ENCODE results near the gene HOXC10. TPM values are rescaled to one million over a fixed set of nuclear protein-coding genes. Genes with fewer than 3 reads are reported as not detected.

Gene HOXC10
- total RNA-seq, 1 donor from 2014 or later, result not detected

DNA sequence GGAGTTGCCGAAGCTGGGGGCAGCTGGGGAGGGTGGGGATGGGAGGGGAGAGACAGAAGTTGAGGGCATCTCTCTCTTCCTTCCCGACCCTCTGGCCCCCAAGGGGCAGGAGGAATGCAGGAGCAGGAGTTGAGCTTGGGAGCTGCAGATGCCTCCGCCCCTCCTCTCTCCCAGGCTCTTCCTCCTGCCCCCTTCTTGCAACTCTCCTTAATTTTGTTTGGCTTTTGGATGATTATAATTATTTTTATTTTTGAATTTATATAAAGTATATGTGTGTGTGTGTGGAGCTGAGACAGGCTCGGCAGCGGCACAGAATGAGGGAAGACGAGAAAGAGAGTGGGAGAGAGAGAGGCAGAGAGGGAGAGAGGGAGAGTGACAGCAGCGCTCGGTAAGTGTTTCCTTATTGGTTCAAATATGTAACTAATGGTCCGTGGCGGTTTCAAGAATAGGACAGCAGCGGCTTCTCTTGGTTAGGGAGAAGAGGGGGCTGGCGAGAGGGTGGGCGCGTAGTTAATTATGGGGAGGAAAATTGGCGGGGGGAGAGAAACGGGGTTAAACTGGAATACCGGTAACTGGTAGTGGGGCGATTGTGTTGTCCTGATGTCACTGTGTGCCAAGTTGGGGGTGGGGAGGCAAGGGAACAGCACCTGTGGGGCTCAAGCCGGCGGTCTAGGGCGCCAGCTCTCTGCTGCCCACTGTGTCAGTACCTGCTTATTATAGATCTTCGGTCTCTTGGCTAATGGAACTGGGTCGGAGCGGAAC is 32.3 kb downstream of the HOXC10 start:
- H3K4me1 Mint-ChIP-seq (ENCODE audit: unreplicated experiment), result peaks cover 16% of the 10 kb centered on the region
- no peaks in the 10 kb centered on the region for H3K36me3 Mint-ChIP-seq (ENCODE audit: unreplicated experiment)
- TF ChIP-seq, protein P1, sequence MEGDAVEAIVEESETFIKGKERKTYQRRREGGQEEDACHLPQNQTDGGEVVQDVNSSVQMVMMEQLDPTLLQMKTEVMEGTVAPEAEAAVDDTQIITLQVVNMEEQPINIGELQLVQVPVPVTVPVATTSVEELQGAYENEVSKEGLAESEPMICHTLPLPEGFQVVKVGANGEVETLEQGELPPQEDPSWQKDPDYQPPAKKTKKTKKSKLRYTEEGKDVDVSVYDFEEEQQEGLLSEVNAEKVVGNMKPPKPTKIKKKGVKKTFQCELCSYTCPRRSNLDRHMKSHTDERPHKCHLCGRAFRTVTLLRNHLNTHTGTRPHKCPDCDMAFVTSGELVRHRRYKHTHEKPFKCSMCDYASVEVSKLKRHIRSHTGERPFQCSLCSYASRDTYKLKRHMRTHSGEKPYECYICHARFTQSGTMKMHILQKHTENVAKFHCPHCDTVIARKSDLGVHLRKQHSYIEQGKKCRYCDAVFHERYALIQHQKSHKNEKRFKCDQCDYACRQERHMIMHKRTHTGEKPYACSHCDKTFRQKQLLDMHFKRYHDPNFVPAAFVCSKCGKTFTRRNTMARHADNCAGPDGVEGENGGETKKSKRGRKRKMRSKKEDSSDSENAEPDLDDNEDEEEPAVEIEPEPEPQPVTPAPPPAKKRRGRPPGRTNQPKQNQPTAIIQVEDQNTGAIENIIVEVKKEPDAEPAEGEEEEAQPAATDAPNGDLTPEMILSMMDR (IDR thresholded peaks at IDR 0.05), result no peak
- H3K27ac Mint-ChIP-seq (ENCODE audit: unreplicated experiment), result no peak overlapping the region
- H3K4me3 Mint-ChIP-seq (ENCODE audit: unreplicated experiment), result peak overlapping the region; percentile 71
- no peak for DNase-seq (ENCODE audit: extremely low spot score, unreplicated experiment)
- peaks cover 82% of the 10 kb centered on the region for H3K27me3 Mint-ChIP-seq (ENCODE audit: unreplicated experiment)
- no peaks in the 10 kb centered on the region for H3K9me3 Mint-ChIP-seq (ENCODE audit: unreplicated experiment)

DNA sequence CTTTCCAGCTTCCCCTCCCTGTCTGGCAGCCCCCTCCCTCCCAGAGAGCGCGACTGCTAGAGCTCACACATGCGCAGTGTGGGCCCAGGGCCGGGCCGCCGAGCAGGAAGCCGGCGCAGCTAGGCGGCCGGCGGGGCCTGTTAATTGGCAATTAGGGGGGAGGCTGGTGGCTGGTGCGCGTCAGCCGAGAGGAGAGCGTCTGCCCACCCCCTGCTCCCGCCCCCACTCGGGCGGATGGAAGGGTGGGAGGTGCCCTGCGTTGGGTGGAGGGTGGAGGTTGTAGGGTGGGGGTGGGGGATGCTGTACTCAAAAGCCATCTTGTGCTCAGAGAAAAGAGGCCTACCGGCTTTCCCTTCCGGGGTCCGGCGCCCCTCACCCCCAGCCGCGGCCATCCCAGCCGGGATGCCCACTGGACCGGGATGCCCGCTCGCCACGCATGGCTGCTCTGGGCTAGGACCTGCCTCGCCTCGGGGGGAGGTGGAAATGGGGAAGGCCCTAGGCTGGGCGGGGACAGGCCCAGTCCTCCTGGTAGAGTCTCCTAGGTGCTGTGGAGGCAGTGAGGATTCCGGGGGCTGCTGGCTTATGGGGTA is 33.0 kb downstream of the HOXC10 start:
- Mint-ChIP-seq H3K4me1 (ENCODE audit: unreplicated experiment) (peaks cover 16% of the 10 kb centered on the region), H3K27ac (ENCODE audit: unreplicated experiment) (no peak overlapping the region), H3K36me3 (ENCODE audit: unreplicated experiment) (no peaks in the 10 kb centered on the region), H3K27me3 (ENCODE audit: unreplicated experiment) (peaks cover 83% of the 10 kb centered on the region), H3K9me3 (ENCODE audit: unreplicated experiment) (no peaks in the 10 kb centered on the region), H3K4me3 (ENCODE audit: unreplicated experiment) (peak overlapping the region; percentile 71)
- DNase-seq (ENCODE audit: extremely low spot score, unreplicated experiment), result no peak
- TF ChIP-seq, protein P1 (IDR thresholded peaks at IDR 0.05), result no peak

DNA sequence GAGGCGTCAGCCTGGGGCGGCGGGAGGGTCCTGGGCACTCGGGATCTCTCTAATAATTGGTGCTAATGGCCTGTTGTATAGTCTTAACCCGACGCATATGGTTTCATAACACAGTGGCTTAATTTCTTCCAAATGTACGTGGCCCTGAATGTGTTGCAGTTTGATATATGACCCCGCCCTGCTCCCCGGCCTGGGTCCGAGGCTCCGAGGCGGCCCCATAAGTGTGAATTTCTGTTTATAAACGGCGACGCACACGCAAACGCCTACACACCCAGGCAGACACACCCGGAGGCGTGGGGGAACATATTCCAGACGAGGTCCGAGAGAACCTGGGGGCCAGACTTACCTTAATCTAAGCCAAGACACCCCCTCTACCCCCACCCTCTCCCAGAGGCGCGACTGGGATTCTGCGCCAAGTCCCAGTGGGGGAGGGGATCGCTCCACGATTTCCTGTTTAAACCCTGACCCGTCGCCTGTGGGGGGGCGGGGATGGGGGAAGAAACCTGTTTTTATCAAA is 33.6 kb downstream of the HOXC10 start:
- H3K27me3 Mint-ChIP-seq (ENCODE audit: unreplicated experiment), result peaks cover 83% of the 10 kb centered on the region
- H3K4me1 Mint-ChIP-seq (ENCODE audit: unreplicated experiment), result peaks cover 16% of the 10 kb centered on the region
- H3K27ac Mint-ChIP-seq (ENCODE audit: unreplicated experiment), result no peak overlapping the region
- H3K4me3 Mint-ChIP-seq (ENCODE audit: unreplicated experiment), result peak overlapping the region; percentile 71
- TF ChIP-seq, protein P1 (IDR thresholded peaks at IDR 0.05), result no peak
- no peaks in the 10 kb centered on the region for H3K9me3 Mint-ChIP-seq (ENCODE audit: unreplicated experiment)
- no peak for DNase-seq (ENCODE audit: extremely low spot score, unreplicated experiment)
- H3K36me3 Mint-ChIP-seq (ENCODE audit: unreplicated experiment), result no peaks in the 10 kb centered on the region

DNA sequence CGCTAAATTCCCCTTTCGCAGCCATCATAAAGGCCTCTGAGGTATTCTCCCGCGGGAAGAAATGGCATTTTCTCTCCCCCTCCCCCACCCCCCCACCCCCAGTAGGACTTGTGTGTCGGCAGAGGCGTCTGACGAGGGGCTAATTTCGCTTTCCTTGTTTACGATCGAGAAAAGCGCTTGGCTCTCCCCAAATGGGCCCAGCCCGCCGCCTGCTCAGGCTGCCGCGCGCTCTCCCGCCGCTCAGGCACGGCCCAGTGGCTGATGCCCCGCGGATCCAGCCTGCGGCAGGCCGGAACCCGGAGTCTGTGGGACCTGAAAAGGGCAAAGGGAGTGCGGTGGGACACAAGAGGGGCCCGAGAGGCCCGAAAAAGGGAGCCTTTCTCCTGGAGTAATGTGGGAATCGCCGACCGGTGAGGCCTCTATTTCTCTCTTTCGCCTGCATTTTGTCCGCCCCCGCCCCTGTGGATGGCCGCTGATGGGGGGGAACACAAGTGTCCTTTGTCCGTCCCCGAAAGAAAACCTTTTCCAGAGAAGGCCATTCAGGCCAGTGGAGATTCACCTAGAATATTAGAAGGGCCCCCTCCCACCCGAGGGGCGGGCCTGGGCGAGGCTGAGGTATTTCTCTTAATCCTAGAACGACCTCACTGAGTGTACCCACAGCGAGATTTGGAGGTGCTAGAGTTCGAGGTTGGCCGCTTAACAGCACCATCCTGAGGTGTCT is 34.3 kb downstream of the HOXC10 start:
- H3K4me3 Mint-ChIP-seq (ENCODE audit: unreplicated experiment), result peak overlapping the region; percentile 22
- H3K36me3 Mint-ChIP-seq (ENCODE audit: unreplicated experiment), result no peaks in the 10 kb centered on the region
- H3K27ac Mint-ChIP-seq (ENCODE audit: unreplicated experiment), result no peak overlapping the region
- TF ChIP-seq, protein P1 (IDR thresholded peaks at IDR 0.05), result no peak
- peaks cover 16% of the 10 kb centered on the region for H3K4me1 Mint-ChIP-seq (ENCODE audit: unreplicated experiment)
- peaks cover 83% of the 10 kb centered on the region for H3K27me3 Mint-ChIP-seq (ENCODE audit: unreplicated experiment)
- DNase-seq (ENCODE audit: extremely low spot score, unreplicated experiment), result no peak
- H3K9me3 Mint-ChIP-seq (ENCODE audit: unreplicated experiment), result no peaks in the 10 kb centered on the region

Measured in osteocyte (in vitro differentiated cells).